ENCODE data around the gene LRMDA. TPM values are rescaled to one million over a fixed set of nuclear protein-coding genes. Genes with fewer than 3 reads are reported as not detected.

Gene LRMDA
- polyA plus RNA-seq, 3 donors = 39.8 to 59.6 (median 56.4) TPM

GRCh38 chr10:75466001-75466400, 34.6 kb downstream of the LRMDA start:
- H3K4me3 Mint-ChIP-seq = no peak overlapping the region
- no peak overlapping the region for H3K9ac ChIP-seq (ENCODE audit: insufficient read depth, low read length, poor library complexity, severe bottlenecking)
- no peak overlapping the region for H3K4me2 ChIP-seq (replicated peaks; ENCODE audit: extremely low read depth, low read length, poor library complexity, severe bottlenecking)
- H3K9me3 ChIP-seq (replicated peaks in 1 of 2; ENCODE audit: control insufficient read depth in 1 of 2, insufficient read depth in 1 of 2, low read length in 2 of 2) = no peaks in the 10 kb centered on the region
- 85% methylated on average over 4 of the region's 4 CpGs for WGBS (ENCODE audit: insufficient coverage)
- no peak for TF ChIP-seq CTCF (IDR thresholded peaks at IDR 0.05)
- H2AFZ ChIP-seq (ENCODE audit: insufficient read depth, low read depth, low read length, poor library complexity, severe bottlenecking) = no peak overlapping the region
- peaks cover 39% of the 10 kb centered on the region for H3K4me1 Mint-ChIP-seq
- DNase-seq = no peak
- no peak overlapping the region for H3K27ac Mint-ChIP-seq
- no peak overlapping the region for H3K27ac ChIP-seq (ENCODE audit: low read depth in 1 of 2, low read length in 2 of 2)
- intact Hi-C loops (cut with micrococcal nuclease) = loop anchor here (10.0 kb wide), 2 partner anchors 49 to 59 kb away; no protein-coding TSS in a partner anchor
- H3K4me3 ChIP-seq (replicated peaks in 1 of 3; ENCODE audit: low read depth in 2 of 3, low read length in 3 of 3) = no peak overlapping the region
- no peaks in the 10 kb centered on the region for H4K20me1 ChIP-seq (ENCODE audit: insufficient read depth, low read length)
- no peaks in the 10 kb centered on the region for H3K27me3 ChIP-seq (ENCODE audit: control insufficient read depth in 2 of 2, insufficient read depth in 2 of 2, low read length in 2 of 2)
- H3K9me3 Mint-ChIP-seq = peaks cover 0 to 3% (median 0%) of the 10 kb centered on the region in 7 donors
- H3K4me1 ChIP-seq (ENCODE audit: control insufficient read depth in 1 of 2, insufficient read depth in 2 of 2, low read length in 2 of 2) = peaks cover 28 to 31% of the 10 kb centered on the region in 2 donors
- peaks cover 2 to 18% of the 10 kb centered on the region in 2 donors for H3K36me3 ChIP-seq (replicated peaks in 1 of 2; ENCODE audit: control insufficient read depth in 1 of 2, insufficient read depth in 2 of 2, low read length in 2 of 2)
- peaks cover 80% of the 10 kb centered on the region for H3K79me2 ChIP-seq (ENCODE audit: insufficient read depth, low read length)
- H3K27me3 Mint-ChIP-seq (ENCODE audit: low read depth in 3 of 3) = no peaks in the 10 kb centered on the region
- H3K36me3 Mint-ChIP-seq = peaks cover 40 to 69% of the 10 kb centered on the region in 2 donors

DNA sequence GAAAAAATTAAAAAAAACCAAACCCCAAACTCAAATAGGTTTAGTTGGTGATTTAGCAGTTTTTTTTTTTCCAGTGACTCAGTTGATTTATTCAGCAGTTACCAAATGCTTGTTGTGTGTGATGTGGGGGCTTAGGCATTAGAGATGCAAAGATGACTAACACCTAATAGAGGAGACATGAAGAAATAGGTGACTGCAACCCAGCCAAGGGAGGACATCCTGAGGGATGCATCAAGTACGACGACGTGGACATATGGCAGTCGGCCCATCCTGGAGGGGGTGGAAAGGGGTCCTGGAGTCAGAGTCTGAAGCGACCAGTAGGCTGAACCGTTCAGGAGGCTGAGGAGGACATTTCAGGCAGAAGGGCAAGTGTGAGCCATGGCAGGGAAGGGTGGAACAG, 35.5 kb downstream of the LRMDA start:
- no peaks in the 10 kb centered on the region for H3K27me3 ChIP-seq (ENCODE audit: control insufficient read depth in 2 of 2, insufficient read depth in 2 of 2, low read length in 2 of 2)
- Mint-ChIP-seq H3K4me1 (peaks cover 48% of the 10 kb centered on the region), H3K36me3 (peaks cover 38 to 63% of the 10 kb centered on the region in 2 donors)

More for the DNA sequence above, 35.5 kb downstream of the LRMDA start:
- no peaks in the 10 kb centered on the region for H3K9me3 ChIP-seq (replicated peaks in 1 of 2; ENCODE audit: control insufficient read depth in 1 of 2, insufficient read depth in 1 of 2, low read length in 2 of 2)
- no peak overlapping the region for H2AFZ ChIP-seq (ENCODE audit: insufficient read depth, low read depth, low read length, poor library complexity, severe bottlenecking)
- no peak overlapping the region for H3K4me2 ChIP-seq (replicated peaks; ENCODE audit: extremely low read depth, low read length, poor library complexity, severe bottlenecking)
- no peak overlapping the region for H3K27ac ChIP-seq (ENCODE audit: low read depth in 1 of 2, low read length in 2 of 2)
- H3K36me3 ChIP-seq (replicated peaks in 1 of 2; ENCODE audit: control insufficient read depth in 1 of 2, insufficient read depth in 2 of 2, low read length in 2 of 2) = peaks cover 0 to 9% of the 10 kb centered on the region in 2 donors
- DNase-seq = peak in 2 of 3 donors; percentile 37 to 62
- no peak overlapping the region for H3K9ac ChIP-seq (ENCODE audit: insufficient read depth, low read length, poor library complexity, severe bottlenecking)
- no peaks in the 10 kb centered on the region for H4K20me1 ChIP-seq (ENCODE audit: insufficient read depth, low read length)
- H3K4me1 ChIP-seq (ENCODE audit: control insufficient read depth in 1 of 2, insufficient read depth in 2 of 2, low read length in 2 of 2) = peaks cover 35 to 39% of the 10 kb centered on the region in 2 donors
- Mint-ChIP-seq H3K27ac (peak overlapping the region in 1 of 7 donors; percentile 70), H3K27me3 (ENCODE audit: low read depth in 3 of 3) (no peaks in the 10 kb centered on the region), H3K4me3 (no peak overlapping the region), H3K9me3 (peaks cover 0 to 3% (median 0%) of the 10 kb centered on the region in 7 donors)
- intact Hi-C loops (cut with micrococcal nuclease) = loop anchor here (10.0 kb wide), 2 partner anchors 48 to 58 kb away; no protein-coding TSS in a partner anchor
- H3K4me3 ChIP-seq (replicated peaks in 1 of 3; ENCODE audit: low read depth in 2 of 3, low read length in 3 of 3) = no peak overlapping the region
- TF ChIP-seq CTCF (IDR thresholded peaks at IDR 0.05) = no peak
- 100% methylated on average over 3 of the region's 6 CpGs for WGBS (ENCODE audit: insufficient coverage)
- peaks cover 80% of the 10 kb centered on the region for H3K79me2 ChIP-seq (ENCODE audit: insufficient read depth, low read length)

All from CD14-positive monocyte (primary cell).